GM18508 (cell line): ENCODE data around the gene SMAD3.

Source experiments
- ATAC-seq: cut with Tn5 transposase; IDR thresholded peaks from one replicate; pipeline ENCODE4 v1.9.1; 2021; ENCODE audit warnings: moderate number of reproducible peaks; ENCODE audit not compliant: insufficient read depth, unreplicated experiment

Gene SMAD3

DNA sequence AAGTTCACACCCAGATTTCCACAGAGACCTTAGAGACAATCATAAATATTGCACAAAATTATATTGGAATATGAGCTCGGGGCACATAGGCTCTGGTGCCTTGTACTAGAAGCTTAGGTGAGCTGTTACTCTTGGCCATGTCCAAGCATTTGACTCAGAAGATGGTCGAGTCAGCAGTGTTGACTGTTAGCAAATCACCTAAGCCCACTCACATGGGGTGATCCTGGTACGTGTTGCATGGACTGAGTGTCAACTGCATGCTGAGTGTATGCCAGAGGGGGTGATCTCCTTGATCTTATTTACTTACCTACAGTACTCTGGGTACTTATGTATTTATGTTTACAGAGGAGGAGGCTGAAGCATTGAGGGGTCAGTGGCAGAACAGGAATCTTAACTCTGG is 14.0 kb downstream of the SMAD3 start:
- no peak for ATAC-seq

- ATAC-seq = no peak
Observed at GRCh38 chr15:67080118-67080899, 14.9 kb downstream of the SMAD3 start.

- peak; percentile 34 for ATAC-seq
Observed at GRCh38 chr15:67080900-67081431, 15.6 kb downstream of the SMAD3 start.

DNA sequence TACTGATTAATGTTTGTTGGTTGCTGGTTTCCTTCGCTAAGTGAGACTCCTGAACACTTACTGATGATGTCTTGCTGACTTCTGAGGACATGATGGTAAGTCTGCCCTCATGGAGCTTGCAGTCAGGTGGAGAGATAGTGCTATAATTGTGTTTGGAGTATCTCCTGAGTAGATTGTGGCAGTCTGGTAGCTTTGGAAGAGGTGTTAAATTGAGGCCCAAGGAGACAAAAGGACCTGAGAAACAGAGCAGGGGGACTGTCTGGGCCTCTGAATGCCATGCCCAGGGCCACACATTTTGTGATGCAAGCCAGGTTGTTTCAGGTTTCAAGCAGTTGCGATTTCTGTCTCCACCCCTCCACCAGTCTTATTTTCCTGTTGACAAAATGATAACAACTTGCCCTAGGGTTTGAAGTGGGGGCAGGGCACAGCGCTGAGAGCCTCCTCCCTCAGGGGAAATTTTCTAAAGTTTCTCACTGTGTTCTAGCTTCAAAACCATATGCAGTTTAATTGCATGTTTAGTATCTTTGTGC is 16.7 kb downstream of the SMAD3 start:
- no peak for ATAC-seq

- no peak for ATAC-seq
Observed at GRCh38 chr15:67083135-67083762, 17.8 kb downstream of the SMAD3 start.

DNA sequence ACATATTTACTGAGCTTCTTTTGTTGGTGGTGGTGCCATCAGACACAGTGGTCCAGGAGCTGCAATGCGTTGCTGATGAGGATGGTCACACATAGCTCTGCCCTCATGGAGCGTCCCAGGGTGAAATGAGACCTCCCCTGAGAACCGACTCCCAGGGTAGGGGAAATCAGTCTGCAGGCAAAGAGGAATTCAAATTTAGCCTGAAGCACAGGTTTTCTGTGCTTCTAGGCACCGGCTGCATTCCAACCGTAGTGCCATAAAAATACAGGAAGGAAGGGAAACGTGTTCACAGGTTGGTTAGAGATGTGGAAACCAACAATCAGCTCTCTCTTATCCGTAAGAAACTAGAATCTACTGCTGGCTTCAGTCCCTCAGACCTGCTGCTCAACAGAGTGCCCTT is 19.2 kb downstream of the SMAD3 start:
- no peak for ATAC-seq

- peak; percentile 8 for ATAC-seq
Observed at GRCh38 chr15:67085237-67085817, 19.9 kb downstream of the SMAD3 start.

DNA sequence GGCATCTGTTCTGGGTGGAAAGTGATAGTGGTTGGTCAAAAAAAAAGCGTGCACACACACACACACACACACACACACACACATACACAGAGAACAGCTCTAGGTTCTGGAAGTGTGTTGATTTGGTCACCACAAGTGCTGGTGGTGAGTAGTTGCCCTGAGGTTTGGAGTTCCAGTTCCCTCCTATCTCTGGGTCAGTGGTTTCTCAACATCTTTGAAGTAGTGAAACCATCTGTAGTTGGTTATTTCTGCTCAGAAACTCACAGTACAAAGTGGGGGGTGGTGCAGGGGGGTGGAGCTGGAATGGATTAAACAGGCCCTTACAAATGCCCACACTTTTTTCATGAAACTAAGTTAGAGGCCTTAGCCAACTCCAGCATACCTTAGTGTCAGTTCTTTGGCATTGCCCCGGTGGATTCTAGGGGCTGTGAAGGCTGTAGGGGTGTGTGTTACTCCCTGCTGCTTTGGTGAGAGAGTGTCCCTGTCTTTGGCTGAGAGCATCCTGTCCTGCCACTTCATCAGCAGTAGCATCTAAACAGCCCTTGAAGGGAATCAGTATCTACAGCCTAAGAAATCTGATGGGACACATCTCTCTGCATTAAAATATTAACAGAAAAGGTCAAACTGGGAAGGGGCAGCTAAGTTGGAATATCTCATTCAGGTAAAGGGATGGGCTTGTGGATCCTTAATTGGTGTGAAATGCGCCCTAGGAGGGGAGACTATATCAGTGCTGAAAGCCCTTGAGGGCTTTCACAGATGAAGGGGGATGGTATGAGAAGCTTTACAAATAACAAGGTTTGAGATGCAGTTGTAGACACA is 20.6 kb downstream of the SMAD3 start:
- peak; percentile 28 for ATAC-seq

- no peak for ATAC-seq
Observed at GRCh38 chr15:67086637-67086914, 21.2 kb downstream of the SMAD3 start.

DNA sequence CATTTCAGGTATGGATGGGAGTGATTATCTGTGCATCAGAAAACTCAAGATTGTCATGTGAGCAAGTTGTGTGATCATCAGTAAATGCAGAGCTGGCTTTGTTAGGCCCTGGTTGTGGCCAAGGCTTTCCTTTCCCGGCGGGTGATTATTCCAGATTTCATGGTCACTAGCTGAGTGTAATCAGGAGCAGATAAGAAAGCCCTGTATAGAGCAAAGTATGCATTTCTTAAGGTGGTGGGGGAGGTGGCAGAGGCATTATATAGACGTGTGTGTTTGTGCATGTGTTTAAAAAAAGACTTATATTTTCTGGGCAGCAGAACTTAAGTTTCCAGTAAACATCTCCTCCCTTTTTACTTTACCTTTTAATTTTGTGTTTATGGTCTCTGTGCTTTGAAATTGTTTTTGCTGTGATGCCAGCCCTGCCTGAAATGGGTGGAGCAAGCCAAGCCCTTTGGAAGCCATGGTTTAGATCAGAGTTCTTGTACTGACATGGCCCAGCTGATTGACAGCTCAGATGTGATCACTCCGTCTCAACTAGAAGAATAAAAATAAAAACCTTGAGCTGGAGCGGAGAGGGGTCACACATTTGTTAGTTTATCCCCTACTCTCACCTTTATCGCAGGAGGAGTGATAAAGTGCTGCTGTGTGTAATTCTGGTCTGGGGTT is 22.2 kb downstream of the SMAD3 start:
- no peak for ATAC-seq

DNA sequence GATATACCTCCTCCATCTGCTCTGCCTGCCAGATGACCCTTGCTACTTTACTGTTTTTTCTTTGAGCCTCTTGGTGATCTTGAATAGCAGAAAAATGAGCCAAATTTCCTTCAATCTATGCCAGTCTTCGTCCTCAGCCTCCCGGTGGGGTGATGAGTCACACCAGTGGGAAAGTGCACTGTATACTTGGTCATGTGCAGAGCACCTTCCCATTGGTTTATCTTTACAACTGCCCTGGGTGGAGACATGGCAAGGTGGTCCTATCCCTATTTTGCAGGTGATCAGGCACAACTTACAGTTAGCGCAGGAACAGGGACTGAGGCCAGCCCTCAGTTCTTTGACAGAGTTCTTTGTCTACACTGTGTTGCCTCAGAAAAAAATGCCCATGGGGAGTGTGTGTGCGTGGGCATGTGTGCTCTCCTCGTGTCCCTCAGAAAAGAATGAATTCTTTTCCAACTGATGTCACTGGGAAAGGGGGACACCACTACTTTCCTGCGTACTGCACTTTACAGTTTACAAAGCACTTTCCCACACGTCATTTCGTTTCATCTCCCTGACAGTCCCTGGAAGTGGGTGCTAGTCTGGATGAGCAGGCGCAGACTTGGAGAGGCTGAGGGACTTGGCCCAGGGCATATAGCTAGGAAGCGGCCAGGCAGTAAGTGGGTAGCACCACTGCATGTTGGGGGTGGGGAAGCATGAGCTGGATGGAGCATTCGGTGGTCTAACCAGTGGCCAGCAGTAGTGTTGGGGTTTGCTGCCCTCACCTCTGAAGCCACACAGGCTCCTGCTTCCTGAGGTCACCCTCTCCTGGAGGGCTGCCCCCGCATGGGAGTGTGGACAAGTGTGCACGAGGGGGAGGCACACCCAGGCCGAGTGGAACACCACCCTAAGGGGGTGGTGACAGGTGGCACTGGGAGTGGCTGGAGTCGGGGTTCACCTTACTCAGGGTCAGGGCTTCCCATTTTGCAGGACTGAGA is 24.1 kb downstream of the SMAD3 start:
- ATAC-seq = no peak

DNA sequence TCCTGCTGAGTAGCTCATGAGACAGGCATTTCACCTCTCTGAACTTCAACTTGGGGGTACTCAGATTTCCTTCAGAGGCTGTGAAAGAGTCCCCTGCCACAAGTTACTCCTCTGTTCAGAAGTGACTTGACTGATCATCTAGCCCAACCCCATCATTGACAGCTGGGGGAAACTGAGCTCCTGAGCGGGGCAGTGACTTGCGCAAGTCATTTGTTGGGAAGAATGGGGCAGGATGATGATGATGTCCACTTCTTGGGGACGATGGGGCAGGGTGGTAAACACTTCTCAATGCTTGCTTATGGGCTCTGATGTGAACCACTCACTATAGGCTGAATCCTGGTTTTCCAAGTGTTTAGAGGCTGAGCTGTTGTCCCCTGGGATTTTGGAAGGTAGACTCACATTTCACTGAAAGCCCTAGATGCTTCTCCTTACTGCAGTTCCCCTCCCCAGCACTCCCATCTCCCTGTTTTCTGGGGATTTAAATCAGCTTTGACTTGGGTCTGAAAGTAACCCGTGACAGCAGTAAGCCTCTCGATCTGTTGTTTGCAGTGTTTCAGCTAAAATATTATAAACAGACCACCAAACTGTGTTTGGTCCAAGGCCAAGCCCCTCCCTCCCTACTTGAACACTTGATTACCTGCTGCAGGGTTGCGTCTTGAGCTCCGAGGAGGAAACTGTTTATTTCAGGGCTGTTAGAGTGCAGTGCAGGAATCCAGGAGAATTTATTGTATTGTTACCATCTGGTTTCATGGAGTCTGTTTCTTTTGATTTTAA is 25.1 kb downstream of the SMAD3 start:
- ATAC-seq = no peak

DNA sequence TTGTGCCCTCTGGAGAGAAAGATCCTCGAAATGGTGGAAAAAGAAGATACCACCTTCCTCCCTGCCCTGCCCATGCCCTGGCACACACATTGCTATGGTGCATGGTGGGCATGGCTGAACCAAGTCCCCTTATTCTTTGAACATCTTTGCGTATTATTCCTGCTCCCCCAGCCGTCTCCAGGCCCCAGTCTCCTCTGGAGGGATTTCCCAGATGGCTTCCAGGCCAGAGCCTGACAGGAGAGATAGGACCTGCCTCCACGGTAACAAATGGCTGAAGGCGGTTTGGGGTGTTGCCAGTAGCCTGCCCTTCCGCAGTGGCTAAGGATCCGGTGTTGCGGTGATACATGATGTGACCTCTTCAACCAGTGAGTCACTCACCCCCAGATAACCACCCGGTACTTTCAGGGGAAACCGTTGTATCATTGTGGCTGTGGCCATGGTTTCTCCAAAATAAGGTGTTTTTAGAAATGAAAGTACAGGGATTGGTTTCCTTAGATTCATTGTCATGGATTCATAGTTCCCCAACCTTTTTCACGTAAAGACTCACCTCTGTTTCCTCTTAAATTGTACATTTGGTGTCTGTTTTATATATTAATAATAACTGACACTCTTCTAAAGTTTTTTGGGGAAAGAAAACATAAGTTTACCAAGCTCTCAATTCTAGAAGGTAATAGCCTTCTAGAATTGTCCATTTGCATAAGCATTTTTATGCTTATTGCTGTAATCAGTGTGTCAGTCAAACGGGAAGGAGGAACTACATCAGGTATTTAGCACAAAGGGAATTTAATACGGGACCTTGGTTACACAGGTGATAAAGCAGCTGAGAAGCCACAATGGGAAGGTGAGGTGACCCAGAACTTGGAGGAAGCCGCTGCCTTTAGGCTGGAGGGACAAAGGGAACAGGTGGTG is 25.9 kb downstream of the SMAD3 start:
- peak; percentile 46 for ATAC-seq

DNA sequence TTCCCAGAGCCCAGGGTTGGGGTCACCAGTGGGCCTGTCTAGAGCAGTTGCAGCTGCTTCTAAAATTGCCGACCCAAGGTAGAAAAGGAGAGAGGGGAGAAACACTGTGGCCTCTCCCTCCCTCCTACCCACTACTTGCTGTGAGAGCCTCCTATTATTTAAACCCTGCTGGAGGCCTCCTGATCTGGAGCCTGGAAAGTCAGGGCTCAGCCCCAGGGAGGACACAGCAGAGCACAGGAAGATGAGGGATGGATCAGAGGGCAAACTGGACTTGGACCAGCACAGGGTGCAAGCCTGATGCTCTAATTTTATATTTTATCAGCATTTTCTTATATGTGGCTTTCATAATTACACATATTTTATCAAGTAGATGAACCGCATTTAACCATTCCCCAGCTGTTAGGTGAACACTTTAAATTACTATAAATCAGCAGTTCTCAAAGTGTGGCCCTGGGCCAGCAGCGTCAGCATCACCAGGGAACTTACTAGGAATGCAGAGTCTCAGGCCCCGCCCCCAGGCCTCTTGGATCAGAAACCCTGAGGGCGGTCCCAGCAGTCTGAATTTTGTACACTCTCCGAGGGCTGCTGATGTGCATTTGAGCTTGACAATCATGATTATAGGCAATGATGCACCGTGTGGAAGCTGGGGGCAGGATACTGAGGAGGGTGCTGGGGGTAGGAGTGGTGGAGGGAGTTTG is 26.7 kb downstream of the SMAD3 start:
- no peak for ATAC-seq

DNA sequence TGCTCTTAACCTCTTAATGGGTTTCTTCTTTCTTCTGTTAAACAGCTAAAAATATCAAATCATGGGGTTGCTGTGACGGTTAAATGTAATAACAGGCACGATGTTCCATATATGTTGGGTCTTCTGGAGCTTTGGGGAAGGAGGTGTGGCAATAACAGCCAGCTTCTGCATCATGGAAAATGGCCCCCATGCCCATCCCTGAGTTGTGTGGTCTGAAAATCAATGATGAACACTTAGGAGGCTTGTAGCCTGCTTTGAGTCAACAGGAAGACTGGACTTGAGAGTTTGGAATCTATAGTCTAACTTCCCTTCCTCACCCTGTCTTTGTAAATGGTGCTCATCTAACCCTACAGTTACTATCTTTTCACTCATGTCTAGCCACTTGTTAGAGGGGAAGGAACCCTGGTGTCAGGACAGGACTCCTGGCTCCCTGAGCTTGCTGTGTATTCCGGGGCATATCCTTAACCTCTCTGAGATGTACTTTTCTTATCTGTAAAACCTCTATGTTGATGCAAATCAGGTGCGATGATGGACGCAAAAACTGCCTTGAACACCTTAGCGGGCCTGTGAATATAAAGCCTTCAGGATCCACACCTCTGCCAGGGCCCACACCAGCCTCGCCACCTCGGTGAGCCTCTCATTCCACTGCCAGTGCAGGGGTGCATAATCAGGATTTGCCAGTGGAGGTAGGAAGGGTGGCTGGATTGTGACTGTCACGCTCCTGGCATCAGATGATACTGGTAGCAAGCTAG is 27.5 kb downstream of the SMAD3 start:
- ATAC-seq = no peak

- ATAC-seq = no peak
Observed at GRCh38 chr15:67093504-67093862, 28.1 kb downstream of the SMAD3 start.
